Astrocyte of the spinal cord (primary cell): ENCODE data around the gene YAE1.

Experiments used
- DNase-seq: peaks from one replicate; pipeline ENCODE4 v3.0.0; 2011; ENCODE audit warnings: low read depth, low spot score
- H3K4me3 ChIP-seq: 2 replicates; pipeline ENCODE4 v1.5.1; 2011; ENCODE audit warnings: low read depth, mild to moderate bottlenecking, low read length, moderate library complexity
- in situ Hi-C: cut with HindIII; loops from 2 replicates; pipeline ENCODE4 v1.10.0; 2017; ENCODE audit warnings: low sequenced_read_pairs
- TF ChIP-seq, protein P1 (sequence below): IDR thresholded peaks from 2 replicates; pipeline ENCODE4 v1.5.1; 2012; ENCODE audit warnings: low read depth, mild to moderate bottlenecking, low read length, inconsistent platforms

Gene YAE1

GRCh38 chr7:39580149-39580874 is 14.1 kb downstream of the YAE1 start:
- TF ChIP-seq, protein P1, sequence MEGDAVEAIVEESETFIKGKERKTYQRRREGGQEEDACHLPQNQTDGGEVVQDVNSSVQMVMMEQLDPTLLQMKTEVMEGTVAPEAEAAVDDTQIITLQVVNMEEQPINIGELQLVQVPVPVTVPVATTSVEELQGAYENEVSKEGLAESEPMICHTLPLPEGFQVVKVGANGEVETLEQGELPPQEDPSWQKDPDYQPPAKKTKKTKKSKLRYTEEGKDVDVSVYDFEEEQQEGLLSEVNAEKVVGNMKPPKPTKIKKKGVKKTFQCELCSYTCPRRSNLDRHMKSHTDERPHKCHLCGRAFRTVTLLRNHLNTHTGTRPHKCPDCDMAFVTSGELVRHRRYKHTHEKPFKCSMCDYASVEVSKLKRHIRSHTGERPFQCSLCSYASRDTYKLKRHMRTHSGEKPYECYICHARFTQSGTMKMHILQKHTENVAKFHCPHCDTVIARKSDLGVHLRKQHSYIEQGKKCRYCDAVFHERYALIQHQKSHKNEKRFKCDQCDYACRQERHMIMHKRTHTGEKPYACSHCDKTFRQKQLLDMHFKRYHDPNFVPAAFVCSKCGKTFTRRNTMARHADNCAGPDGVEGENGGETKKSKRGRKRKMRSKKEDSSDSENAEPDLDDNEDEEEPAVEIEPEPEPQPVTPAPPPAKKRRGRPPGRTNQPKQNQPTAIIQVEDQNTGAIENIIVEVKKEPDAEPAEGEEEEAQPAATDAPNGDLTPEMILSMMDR = peak; percentile 71
- in situ Hi-C loops = no loop called here
- DNase-seq = peak; percentile 92
- no peak overlapping the region for H3K4me3 ChIP-seq

DNA sequence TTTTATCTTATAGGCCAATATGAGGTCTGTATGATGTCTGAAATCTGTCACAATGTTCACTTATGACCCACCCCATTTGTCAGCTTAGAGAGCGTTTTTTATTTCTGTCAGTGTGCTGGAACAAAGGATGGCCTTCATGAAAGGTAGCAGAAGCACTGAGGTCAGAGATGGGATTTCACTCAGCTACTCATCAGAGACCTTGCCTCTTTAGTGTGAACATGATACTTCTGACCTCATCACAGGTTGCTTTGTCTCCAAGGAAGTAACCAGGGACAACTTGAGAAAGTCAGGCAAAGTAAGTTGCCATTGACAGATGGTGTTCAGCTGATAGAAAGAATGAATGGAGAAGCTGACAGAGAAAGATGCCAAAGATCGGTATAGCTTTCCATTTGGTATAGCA is 16.3 kb downstream of the YAE1 start:
- TF ChIP-seq, protein P1 = no peak
- no peak overlapping the region for H3K4me3 ChIP-seq
- in situ Hi-C loops = no loop called here
- DNase-seq = no peak

DNA sequence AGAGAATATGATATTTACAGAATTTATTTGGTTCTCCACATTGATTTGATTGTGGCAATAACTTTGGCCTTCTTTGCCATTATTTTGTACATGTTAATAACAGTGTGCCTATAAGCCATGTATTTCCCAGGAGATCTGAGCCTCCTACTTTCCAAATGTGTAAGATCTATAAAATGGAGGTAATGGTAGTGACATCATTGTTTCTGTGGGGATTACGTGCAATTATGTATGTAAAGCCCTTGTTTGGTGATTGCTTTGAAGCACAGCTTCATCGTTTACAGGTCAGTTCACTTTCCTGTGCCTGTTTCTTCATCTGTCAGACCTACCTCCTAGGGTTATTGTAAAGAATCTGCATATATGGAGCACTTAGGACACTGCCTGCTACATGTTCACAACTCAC is 17.3 kb downstream of the YAE1 start:
- TF ChIP-seq, protein P1 = no peak
- in situ Hi-C loops = no loop called here
- H3K4me3 ChIP-seq = no peak overlapping the region
- DNase-seq = no peak

- no peak overlapping the region for H3K4me3 ChIP-seq
- no peak for DNase-seq
- in situ Hi-C loops = no loop called here
- TF ChIP-seq, protein P1 = no peak
These were observed 21.2 kb downstream of the YAE1 start for GRCh38 chr7:39587393-39587792.

GRCh38 chr7:39588416-39588815 is 22.2 kb downstream of the YAE1 start:
- DNase-seq = no peak
- TF ChIP-seq, protein P1 = no peak
- in situ Hi-C loops = no loop called here
- H3K4me3 ChIP-seq = no peak overlapping the region

GRCh38 chr7:39589323-39590111 is 23.3 kb downstream of the YAE1 start:
- DNase-seq = peak; percentile 89
- no peak overlapping the region for H3K4me3 ChIP-seq
- TF ChIP-seq, protein P1 = no peak
- in situ Hi-C loops = no loop called here
